GM03348 (cell line): ENCODE results near the gene EPN3.

Source experiments
- DNase-seq: peaks from one replicate; pipeline ENCODE4 v3.0.0; 2012; ENCODE audit warnings: low spot score

Gene EPN3

GRCh38 chr17:50550661-50551432 is 18.3 kb downstream of the EPN3 start:
- DNase-seq: peak; percentile 90

GRCh38 chr17:50551433-50551815 is 18.9 kb downstream of the EPN3 start:
- no peak for DNase-seq

- no peak for DNase-seq
Observed at GRCh38 chr17:50551884-50552283, 19.3 kb downstream of the EPN3 start.

- DNase-seq: no peak
Observed at GRCh38 chr17:50554201-50554600, 21.7 kb downstream of the EPN3 start.

- no peak for DNase-seq
Observed at GRCh38 chr17:50556803-50557202, 24.3 kb downstream of the EPN3 start.

- DNase-seq: no peak
Observed at GRCh38 chr17:50557630-50558029, 25.1 kb downstream of the EPN3 start.

GRCh38 chr17:50558091-50558490 is 25.6 kb downstream of the EPN3 start:
- no peak for DNase-seq

- DNase-seq: no peak
Observed at GRCh38 chr17:50558581-50558940, 26.0 kb downstream of the EPN3 start.

- DNase-seq: no peak
Observed at GRCh38 chr17:50558941-50559614, 26.5 kb downstream of the EPN3 start.

- DNase-seq: peak; percentile 64
Observed at GRCh38 chr17:50559674-50560184, 27.2 kb downstream of the EPN3 start.

- peak; percentile 99 for DNase-seq
Observed at GRCh38 chr17:50560185-50560824, 27.8 kb downstream of the EPN3 start, which contains the start of gene CACNA1G. Gene CACNA1G (plus strand): TSS chr17:50560715. CDS start chr17:50561460, 745 bp downstream.

GRCh38 chr17:50560931-50561745 is 28.6 kb downstream of the EPN3 start:
- DNase-seq: peak; percentile 34

- DNase-seq: no peak
Observed at GRCh38 chr17:50561746-50562141, 29.2 kb downstream of the EPN3 start.

- DNase-seq: no peak
Observed at GRCh38 chr17:50562242-50563091, 29.9 kb downstream of the EPN3 start.

- no peak for DNase-seq
Observed at GRCh38 chr17:50563092-50563511, 30.6 kb downstream of the EPN3 start.

- DNase-seq: peak; percentile 91
Observed at GRCh38 chr17:50564916-50565315, 32.4 kb downstream of the EPN3 start.

GRCh38 chr17:50565402-50566350 is 33.1 kb downstream of the EPN3 start:
- no peak for DNase-seq

GRCh38 chr17:50566886-50567285 is 34.4 kb downstream of the EPN3 start:
- DNase-seq: no peak

GRCh38 chr17:50568659-50569058 is 36.1 kb downstream of the EPN3 start:
- no peak for DNase-seq

- no peak for DNase-seq
Observed at GRCh38 chr17:50569592-50569991, 37.1 kb downstream of the EPN3 start.
